ENCODE measurements around the gene PPP1R2. TPM values are rescaled to one million over a fixed set of nuclear protein-coding genes. Genes with fewer than 3 reads are reported as not detected.

PPP1R2 gene
- total and polyA plus RNA-seq, 9 of the 15 experiments (the other 6 are each of a cell fraction or from before 2014, with no cell fraction given) = 9.4 to 115 (median 40.3) TPM

DNA sequence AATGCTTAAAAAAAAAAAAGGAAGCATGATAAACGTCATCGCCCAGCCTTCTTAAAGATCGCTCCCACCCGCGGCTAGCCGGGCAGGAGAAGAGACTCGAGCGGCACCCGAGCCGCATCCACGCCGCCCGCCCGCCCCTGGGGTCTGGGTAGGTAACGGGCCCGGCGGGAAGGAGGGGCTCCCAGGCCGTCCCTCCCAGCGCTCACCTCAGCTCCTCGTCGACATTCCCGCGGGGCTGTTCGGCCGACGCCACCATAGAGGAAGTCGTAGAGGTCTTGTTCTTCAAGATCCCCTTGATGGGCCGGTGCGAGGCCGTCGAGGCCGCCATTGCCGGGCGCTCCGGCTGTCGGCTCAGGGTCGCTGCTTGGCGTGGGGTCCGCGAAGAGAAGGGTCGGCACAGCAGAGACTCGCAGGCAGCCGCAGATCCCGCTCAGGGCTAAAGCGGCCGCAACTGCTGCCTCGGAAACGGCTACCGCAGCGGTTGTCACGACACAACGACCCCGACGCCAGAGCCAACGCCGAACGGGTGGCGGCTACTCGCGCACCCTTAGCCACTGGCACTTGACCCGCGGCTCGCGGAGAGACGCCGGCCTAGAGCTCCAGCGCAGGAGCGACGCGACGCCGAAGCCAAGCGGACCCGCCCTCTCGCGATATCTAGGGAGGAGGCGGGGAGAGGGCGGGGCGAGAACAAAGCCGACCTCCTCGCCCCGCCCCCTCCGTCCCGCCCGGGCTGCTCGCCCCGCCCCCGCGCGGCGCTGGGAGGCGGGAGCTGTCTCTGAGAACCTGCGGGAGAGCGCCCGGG, at the start of gene PPP1R2 (continued):
- TF ChIP-seq, protein P1, sequence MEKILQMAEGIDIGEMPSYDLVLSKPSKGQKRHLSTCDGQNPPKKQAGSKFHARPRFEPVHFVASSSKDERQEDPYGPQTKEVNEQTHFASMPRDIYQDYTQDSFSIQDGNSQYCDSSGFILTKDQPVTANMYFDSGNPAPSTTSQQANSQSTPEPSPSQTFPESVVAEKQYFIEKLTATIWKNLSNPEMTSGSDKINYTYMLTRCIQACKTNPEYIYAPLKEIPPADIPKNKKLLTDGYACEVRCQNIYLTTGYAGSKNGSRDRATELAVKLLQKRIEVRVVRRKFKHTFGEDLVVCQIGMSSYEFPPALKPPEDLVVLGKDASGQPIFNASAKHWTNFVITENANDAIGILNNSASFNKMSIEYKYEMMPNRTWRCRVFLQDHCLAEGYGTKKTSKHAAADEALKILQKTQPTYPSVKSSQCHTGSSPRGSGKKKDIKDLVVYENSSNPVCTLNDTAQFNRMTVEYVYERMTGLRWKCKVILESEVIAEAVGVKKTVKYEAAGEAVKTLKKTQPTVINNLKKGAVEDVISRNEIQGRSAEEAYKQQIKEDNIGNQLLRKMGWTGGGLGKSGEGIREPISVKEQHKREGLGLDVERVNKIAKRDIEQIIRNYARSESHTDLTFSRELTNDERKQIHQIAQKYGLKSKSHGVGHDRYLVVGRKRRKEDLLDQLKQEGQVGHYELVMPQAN (IDR thresholded peaks at IDR 0.05; ENCODE audit: borderline replicate concordance) = 0 out of 2 replicates have a peak, but pooled peaks have one; percentile 26
- peak; percentile 97 for TF ChIP-seq CHD2 (IDR thresholded peaks at IDR 0.05; ENCODE audit: low read depth, low read length)
- TF ChIP-seq ETS2 (tag; IDR thresholded peaks at IDR 0.05; ENCODE audit: borderline replicate concordance, poor library complexity, severe bottlenecking) = no peak
- TF ChIP-seq, protein P2, sequence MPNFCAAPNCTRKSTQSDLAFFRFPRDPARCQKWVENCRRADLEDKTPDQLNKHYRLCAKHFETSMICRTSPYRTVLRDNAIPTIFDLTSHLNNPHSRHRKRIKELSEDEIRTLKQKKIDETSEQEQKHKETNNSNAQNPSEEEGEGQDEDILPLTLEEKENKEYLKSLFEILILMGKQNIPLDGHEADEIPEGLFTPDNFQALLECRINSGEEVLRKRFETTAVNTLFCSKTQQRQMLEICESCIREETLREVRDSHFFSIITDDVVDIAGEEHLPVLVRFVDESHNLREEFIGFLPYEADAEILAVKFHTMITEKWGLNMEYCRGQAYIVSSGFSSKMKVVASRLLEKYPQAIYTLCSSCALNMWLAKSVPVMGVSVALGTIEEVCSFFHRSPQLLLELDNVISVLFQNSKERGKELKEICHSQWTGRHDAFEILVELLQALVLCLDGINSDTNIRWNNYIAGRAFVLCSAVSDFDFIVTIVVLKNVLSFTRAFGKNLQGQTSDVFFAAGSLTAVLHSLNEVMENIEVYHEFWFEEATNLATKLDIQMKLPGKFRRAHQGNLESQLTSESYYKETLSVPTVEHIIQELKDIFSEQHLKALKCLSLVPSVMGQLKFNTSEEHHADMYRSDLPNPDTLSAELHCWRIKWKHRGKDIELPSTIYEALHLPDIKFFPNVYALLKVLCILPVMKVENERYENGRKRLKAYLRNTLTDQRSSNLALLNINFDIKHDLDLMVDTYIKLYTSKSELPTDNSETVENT (CRISPR knock-in tag; IDR thresholded peaks at IDR 0.05) = 0 out of 2 replicates have a peak, but pooled peaks have one; percentile 16
- TF ChIP-seq TFAM (CRISPR knock-in tag; conservative IDR thresholded peaks at IDR 0.05) = no peak
- TF ChIP-seq L3MBTL2 (IDR thresholded peaks at IDR 0.05) = peak; percentile 38; the same call in 1 of the 2 replicates
- no peak for TF ChIP-seq ZFP1 (CRISPR knock-in tag; IDR thresholded peaks at IDR 0.05)
- peak; percentile 86 for TF ChIP-seq TAF1 (IDR thresholded peaks at IDR 0.05; ENCODE audit: control insufficient read depth, extremely low read depth, insufficient read depth, low read length, severe bottlenecking)
- peak; percentile 24; the same call in 1 of the 2 replicates for TF ChIP-seq ZBTB1 (CRISPR knock-in tag; IDR thresholded peaks at IDR 0.05; ENCODE audit: borderline replicate concordance, low read depth)

Measured in K562 (cell line).